HG02588 (cell line): ENCODE measurements around the gene ISL2.
A peak's percentile ranks its signal among the peaks of the same experiment; 100 is the strongest.
"Not testable (repeated sequence)": the region's sequence is repeated elsewhere in the genome, so short reads cannot be mapped to it uniquely, and the experiment has no call there.

ENCODE experiments used
- ATAC-seq: cut with Tn5 transposase; IDR thresholded peaks from one replicate; pipeline ENCODE4 v1.9.1; 2021; ENCODE audit warnings: mild to moderate bottlenecking, moderate library complexity; ENCODE audit not compliant: unreplicated experiment

ISL2 gene

DNA sequence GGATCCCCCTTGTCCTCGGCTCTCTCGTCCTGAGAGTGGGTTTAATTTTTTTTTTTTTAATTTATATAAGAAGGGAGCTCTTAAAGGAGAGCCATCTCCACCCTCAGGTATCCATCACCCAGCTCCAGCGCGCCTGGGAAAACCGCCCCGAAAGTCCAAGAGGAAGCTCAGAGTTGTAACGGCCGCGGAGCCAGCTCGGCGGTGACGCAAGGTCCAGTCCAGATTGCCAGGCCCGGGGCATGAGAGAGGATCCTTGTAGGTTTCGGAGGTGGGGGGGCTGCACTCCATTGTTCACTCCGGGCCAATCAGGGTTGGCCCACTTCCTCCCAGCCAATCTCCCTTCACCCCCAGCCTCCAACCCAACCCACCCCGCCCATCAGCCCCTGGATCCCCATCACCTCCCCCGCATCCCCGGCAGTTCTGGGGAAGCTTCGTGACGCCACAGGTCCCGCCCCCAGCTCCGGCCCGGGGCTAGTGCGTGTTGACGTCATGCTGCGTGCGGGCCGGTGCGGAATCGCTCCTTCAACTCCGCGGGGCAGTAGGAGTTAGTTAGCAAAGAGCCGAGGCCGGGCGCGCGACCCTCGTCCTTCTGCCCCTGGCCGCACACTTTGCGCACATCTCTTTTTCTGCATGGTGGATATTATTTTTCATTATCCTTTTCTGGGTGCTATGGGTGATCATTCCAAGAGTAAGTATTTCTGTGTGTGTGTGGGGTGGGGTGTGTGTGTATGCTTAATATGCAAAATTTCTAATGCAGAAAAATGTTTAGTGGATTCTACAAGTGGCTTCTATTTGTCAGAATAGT lies at the start of gene ISL2:
Gene ISL2, plus strand, starts transcription at position 520 of the 805 bp plus-strand sequence. Its CDS starts 111 bp downstream, at position 631.
- peak; percentile 63 for ATAC-seq

DNA sequence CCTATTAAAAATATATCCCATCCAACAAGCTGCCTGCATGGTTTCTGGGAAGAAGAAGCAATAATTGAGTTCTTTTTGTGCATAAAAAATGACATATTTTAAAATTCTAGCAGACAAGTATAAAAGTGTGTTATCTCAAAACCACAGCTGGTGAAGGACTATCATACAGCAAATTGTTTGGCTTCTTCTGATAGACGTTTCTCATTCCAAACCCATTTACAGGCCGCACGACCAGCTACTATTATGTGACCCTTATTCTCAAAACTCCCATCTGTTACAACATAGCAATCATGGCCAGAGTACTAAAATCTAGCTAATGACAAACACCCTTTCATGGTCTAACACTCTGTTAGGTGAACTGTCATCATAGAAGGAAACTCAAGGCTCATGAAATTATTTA lies 47.0 kb upstream of the ISL2 start:
- no peak for ATAC-seq

DNA sequence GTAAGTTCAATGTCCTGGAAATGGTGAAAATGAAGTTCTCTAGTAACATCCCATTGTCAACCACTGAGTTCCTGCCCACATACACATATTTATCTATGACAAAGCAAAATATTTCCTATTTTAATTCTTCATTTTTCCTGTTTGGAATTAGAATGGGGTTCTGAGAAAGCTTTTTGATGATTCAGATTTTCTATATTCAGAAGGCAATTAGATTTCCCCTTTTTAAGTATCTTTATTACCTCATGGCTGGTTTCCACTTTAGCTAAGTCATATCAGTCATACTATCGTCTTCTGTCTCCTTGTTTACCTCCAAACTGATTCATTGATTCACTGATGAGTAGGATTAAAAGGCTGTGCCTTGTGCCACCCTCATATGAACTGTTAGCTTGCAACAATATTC lies 43.2 kb upstream of the ISL2 start:
- no peak for ATAC-seq

DNA sequence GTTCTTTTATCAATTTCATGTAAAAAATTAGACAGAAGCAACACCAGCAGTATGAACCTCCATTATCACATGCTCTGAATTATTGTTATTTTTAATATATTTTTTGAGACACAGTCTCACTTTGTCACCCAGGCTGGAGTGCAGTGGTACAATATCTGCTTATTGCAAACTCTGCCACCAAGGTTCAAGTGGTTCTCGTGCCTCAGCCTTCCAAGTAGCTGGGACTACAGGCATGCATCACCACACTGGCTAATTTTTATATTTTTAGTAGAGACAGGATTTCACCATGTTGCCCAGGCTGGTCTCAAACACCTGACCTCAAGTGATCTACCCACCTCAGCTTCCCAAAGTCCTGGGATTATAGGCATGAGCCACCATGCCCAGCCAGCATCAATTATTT lies 42.1 kb upstream of the ISL2 start:
- ATAC-seq: not testable (repeated sequence)

DNA sequence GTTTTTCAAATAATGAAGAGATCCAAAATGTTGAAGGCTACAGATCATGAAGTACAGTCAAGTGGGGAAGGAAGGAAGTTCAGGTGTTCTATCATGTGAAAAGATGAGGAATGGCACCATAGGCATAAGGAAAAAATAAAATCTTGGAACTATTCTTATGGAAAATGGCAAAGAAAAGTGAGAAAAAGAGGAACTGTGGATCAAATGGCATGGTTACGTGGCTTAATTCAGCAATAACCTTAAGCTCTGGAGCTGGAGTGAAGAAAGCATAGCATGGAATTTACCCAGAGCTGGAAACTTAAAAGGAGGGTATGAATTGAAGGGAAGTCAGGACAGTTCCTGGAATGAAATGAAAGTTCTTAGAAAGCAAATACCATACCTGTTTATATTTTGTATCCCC lies 39.7 kb upstream of the ISL2 start:
- no peak for ATAC-seq

DNA sequence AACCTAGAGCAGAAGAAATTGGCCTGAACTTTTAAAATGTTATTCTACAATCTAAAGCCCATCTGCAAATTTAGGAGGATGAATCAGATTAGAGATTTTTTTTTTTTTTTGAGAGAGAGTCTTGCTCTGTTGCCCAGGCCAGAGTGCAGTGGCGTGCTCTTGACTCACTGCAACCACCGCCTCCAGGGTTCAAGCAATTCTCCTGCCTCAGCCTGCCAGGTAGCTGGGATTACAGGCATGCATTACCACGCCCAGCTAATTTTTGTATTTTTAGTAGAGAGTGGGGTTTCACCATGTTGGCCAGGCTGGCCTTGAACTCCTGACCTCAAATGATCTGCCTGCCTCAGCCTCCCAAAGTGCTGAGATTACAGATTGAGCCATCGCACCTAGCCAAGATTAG lies 38.6 kb upstream of the ISL2 start:
- not testable (repeated sequence) for ATAC-seq

DNA sequence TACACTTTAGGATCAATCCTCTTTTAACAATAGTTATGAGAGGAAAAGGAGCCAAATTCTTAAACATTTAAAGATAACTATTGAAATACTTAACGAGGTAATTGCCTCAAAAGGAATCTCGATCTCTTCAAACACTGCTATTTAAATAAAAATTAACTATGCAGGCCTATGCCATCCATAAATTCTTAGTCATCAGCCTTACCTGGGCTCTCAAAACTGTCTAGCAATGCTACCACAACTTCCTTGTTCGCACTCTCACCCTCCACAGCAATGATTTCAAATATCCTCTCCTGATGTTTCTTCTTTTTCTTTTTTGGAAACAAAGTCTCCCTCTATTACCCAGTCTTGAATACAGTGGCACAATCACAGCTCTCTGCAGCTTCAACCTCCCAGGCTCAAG lies 37.6 kb upstream of the ISL2 start:
- no peak for ATAC-seq

DNA sequence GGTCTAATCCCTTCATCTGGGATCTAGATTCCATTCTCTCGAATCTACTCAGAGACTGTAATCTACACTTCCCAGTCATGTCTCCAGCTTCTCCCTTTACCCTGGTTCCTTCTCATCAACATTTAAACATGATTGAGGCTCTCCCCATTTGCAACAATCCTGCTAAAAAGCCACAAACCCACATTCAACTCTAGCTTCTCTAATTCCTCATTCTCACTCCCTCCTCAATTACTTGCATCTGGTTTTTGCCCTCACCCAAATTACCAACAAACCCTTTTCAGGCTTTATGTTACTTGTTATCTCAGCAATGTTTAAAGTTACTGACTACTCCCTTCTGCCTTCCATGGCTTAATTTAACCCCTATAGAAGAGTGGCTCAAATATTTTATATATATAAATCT lies 36.8 kb upstream of the ISL2 start:
- no peak for ATAC-seq

DNA sequence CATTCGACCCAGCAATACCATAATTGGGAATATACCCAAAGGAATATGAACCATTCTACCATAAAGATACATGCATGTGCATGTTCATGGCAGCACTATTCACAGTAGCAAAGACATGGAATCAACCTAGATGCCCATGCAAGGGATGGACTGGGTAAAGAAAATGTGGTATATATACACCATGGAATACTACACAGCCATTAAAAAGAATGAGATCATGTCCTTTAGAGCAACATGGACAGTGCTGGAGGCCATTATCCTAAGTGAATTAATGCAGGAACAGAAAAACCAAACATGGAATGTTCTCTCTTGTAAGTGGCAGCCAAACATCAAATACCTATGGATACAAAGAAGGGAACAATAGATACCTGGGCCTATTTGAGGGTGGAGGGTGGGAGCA lies 32.7 kb upstream of the ISL2 start:
- ATAC-seq: no peak

DNA sequence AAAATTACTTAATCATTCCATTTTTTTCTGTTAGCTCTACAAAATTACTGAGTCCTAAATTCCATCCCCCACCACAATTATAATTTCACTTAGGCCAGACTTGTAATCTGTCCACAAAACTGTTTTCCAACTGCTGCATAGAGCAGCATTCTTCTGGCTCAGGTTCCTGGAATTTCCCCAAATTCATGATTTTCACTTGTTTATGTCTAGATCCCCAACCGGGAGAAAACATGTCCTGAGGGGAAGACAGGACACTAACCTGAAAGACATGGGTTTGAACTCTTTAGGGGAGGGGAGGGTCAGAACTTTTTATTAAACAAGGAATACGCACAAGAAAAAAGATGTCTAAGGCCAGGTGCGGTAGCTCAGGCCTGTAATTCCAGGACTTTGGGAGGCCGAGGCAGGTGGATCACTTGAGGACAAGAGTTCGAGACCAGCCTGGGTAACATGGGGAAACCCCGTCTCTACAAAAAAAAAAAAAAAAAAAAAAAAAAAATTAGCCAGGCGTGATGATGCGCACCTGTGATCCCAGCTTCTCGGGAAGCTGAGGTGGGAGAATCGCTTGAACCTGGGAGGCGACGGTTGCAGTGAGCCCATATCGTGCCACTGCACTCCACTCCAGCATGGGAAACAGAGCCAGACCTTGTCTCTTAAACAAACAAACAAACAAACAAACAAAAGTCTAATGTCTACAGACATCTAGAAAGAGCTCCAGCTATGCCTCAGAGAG lies 26.8 kb upstream of the ISL2 start:
- ATAC-seq: no peak

DNA sequence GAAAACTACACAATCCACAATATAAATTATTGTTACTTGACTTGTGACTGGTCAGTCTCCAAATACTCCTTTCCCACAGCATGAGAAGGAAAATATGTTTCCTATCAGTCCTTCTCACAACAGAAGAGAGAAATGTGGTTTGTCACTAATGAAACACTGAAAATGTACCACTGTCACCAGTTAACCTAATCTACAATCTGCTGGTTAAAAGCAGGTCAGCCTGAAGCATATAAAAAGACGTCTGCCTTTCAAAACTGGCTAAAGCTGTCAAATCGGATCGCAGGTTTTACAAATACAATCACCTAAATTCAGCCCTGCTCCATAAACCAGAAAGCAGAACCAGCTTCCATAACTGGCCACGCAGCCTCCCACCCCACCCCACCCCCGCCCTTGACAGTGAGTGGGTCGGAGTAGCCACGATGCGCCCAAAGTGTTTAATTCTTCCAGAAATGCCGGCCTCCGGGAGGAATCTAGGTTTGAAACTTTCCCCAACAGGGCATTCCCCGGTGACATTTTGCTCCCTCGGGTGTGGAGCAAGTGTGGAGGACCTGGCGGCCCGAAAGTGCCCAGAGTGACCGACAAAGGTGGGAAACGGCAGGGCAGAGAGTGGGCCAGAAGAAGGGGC lies 26.0 kb upstream of the ISL2 start:
- ATAC-seq: peak; percentile 13

DNA sequence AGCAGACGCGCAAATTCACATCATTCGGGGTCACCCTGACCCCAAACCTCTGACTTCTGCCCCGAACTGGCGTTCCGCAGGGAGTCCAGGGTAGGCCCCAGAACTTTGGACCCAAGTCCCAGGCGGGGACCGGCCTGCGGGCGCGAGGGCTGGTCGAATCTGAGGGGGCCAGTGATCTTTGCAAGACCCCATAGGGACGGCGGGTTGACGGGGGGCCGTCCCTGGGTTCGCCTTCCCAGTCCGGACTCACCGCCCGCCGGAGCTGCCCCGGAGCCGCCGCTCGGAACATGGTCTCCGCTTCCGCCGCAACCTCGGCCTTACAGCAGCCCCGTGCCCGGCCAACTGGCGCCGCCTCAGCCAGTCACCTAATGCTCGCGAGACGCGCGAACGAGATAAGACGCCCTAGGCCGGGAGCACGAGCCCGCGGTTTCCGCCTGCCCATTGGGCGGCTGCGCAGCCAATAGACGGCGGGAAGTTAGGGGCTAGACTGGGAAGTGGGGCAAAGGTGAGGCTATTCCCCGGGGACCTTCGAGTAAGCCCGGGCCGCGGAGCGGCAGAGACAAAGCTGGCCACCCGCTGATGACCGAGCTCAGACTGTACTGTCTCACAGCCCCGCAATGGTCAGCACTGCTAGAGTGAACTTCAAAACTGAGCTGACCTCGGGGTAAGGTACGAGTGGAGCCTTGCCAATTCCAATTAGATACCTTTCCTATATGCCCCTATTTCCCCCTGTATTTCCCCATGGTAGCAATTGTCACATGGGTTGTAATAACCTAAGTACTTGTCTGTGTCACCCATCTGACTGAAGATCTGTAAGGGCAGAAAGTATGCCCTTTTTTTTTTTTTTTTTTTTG lies 25.2 kb upstream of the ISL2 start, which contains the start of gene ETFA:
Gene ETFA, minus strand, starts transcription at position 370 of the 854 bp plus-strand sequence. Its CDS starts 81 bp downstream, at position 289.
- ATAC-seq: peak; percentile 97

DNA sequence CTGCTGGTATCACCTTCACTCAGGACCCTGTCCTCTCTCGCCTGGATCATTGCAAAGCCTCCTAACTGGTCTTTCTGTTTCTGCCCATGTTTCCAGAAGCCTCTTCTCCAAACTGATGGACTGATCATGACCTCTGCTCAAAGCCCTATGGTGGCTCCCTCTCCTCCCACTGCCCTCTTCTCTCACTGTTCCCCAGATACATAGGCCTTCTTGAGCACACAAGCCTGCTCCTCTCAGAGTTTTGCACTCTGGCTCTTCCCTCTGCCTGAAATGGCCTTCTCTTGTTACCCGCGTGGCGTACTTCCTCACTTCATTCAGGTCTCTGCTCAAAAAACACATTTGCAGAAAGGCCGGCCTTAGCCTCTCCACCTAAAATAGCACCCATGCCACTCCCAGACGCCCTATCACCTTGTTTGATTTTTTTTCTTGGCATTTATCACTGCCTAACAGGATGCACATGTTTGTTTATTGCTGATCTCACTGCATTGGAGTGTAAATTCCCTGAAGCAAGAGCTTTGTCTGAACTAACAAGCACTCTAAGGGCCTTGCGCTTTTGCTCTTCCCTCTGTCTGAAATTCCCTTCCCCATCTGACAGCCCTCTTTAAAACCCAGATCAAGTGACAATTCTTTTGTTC lies 23.9 kb upstream of the ISL2 start:
- no peak for ATAC-seq

DNA sequence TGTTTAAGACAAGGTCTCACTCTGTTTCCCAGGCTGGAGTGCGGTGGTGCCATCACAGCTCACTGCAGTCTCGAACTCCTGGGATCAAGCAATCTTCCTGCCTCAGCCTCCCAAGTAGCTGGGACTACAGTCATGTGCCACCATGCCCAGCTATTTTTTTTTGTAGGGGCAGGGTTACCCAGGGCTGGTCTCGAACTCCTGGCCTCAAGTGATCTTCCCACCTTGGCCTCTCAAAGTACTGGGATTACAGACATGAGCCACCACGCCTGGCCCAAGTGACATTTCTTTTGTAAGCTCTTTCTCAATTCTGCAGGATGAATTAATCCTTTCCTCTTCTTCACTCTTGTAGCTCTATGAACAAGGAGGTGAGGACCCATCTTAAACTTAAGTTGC lies 23.4 kb upstream of the ISL2 start:
- ATAC-seq: not testable (repeated sequence)

DNA sequence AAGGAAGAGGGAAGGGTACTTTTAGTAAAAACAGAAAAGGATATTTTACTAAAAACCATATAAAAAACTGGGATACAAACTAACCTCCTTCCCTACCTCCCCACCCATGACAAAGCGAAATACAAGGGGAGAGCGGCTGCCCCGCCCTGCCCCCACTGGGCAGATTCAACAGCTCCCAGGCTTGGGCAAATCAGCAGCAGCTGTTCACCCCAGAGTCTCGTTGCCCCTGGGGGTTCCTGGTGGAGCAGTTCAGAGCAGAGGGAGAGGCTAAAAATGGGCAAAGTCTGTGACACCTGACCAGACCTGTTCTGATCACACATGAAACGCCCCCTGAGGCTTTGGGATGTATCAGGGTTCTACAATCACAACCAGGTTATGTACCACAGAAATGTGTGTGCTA lies 22.8 kb upstream of the ISL2 start:
- ATAC-seq: no peak

DNA sequence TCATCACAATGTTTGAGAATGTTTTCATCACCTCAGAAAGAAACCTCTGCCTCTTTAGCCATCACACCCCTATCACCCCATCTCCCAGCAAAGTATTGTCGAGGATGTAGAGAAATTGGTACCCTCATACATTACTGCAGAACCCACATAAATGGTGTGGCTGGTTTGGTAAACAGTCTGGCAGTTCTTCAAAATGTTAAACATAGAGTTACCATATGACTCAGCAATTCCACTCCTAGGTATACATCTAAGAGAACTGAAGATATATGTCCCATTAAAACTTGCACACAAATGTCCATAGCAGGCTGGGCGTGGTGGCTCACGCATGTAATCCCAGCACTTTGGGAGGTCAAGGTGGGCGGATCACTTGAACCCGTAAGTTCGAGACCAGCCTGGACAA lies 16.6 kb upstream of the ISL2 start:
- ATAC-seq: no peak

DNA sequence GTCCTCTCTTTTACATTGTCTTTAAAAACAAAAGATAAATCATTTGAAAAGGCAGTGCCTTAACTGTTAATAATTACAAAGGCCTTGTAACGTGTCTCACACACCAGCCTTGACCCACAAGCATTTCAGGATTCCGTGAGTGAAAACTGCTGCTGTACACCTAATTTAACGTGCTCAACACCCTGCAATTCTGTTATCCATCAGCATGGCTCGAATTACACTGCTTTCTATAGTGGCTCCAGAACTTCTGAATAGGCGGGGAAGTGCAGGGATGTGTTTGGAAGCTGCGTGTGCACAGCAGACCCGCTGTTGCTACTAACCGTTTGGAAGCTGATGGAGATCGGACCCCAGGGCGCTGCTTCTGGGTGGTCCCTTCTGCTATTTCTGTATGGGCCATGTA lies 15.4 kb upstream of the ISL2 start:
- ATAC-seq: no peak

DNA sequence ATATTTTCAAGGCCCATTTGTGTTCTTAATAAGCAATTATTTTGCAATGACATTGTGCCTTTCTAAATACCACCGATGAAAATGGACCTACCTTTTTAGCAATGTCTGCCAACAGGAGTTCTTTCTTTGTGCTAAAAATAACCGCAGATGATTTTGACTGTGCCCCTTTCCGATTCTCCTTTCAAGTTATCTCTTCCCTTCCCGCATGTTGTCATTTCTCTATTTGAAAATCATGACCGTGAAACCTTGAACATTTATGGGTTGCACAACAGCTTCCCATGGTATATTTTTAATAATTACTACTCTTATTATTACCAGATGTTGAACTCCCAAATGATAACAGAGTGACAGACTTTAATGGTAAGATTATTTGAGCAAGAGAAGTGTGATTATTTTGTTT lies 15.0 kb upstream of the ISL2 start:
- no peak for ATAC-seq

DNA sequence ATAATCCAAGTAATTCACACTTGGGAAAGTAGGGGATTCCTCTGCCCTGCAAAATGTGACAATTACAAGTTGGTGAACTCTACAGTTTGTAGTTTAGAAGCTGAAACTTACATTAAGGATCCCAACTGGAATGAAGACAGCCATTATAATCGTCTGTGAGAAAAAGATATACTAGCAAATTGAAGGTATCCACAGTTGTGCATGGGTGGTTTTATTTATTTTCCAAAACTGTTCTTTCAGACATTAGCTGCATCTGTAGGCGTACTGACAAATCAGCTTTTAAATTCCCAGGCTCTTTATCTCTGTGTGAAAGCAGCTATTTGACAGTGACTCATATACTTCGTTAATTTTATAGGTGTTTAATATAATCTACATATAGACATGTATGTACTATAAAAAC lies 12.5 kb upstream of the ISL2 start:
- ATAC-seq: no peak

DNA sequence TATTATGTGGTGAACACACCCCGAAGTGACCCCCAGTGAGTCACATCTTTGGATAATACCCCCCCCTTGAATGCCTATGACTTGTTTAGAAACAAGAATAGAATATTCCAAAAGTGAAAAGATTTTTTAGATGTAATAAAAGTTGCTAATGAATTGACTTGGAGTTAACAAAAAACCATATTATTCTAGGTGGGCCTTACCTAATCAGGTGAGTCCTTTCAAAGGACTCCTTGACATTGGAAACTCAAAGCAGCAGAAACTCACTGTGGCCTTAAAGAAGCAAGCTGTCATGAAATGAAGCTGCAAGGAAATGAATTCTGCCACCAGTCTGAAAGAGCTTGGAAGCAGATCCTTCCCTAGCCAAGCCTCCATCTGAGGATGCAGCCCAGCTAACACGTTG lies 10.9 kb upstream of the ISL2 start:
- no peak for ATAC-seq
